Measurements from ENCODE around the gene ABCB9. TPM values are rescaled to one million over a fixed set of nuclear protein-coding genes. Genes with fewer than 3 reads are reported as not detected.

The ABCB9 gene
- total and polyA plus RNA-seq, 9 donors = 3.1 to 4.9 (median 3.4) TPM

DNA sequence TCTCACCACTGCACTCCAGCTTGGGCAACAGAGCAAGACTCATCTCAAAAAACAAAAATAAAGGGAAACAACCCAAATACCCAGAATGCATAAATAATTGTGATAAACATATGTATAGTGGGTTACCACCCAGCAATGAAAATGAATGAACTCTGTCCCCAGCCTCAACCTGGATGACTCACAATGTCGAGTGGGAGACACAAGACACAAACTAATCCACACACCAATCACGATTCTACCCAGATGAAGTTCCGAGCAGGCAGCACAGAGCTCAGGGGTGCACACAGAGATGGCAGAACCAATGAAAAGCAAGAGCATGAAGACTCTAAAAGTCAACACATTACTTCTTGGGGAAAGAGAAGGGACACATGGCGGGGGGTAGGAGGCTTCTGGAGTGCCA lies 27.1 kb downstream of the ABCB9 start:
- H3K4me1 ChIP-seq (ENCODE audit: control insufficient read depth, insufficient read depth, low read length) = peaks cover 21% of the 10 kb centered on the region
- no peak overlapping the region for H3K4me3 ChIP-seq (ENCODE audit: low read length)
- H3K9me3 ChIP-seq (replicated peaks; ENCODE audit: control insufficient read depth, low read depth, low read length) = no peaks in the 10 kb centered on the region
- no peak for DNase-seq
- H3K36me3 ChIP-seq (ENCODE audit: control insufficient read depth, insufficient read depth, low read length) = no peaks in the 10 kb centered on the region
- H3K27ac ChIP-seq (ENCODE audit: low read length) = no peak overlapping the region
- no CpG with 5 or more reads among the region's 4 CpGs for WGBS (ENCODE audit: insufficient coverage)
- no peaks in the 10 kb centered on the region for H3K27me3 ChIP-seq (ENCODE audit: control insufficient read depth, insufficient read depth, low read length)

- DNase-seq = no peak
- no peaks in the 10 kb centered on the region for H3K27me3 ChIP-seq (ENCODE audit: control insufficient read depth, insufficient read depth, low read length)
- H3K27ac ChIP-seq (ENCODE audit: low read length) = no peak overlapping the region
- no peaks in the 10 kb centered on the region for H3K36me3 ChIP-seq (ENCODE audit: control insufficient read depth, insufficient read depth, low read length)
- H3K9me3 ChIP-seq (replicated peaks; ENCODE audit: control insufficient read depth, low read depth, low read length) = no peaks in the 10 kb centered on the region
- peaks cover 9% of the 10 kb centered on the region for H3K4me1 ChIP-seq (ENCODE audit: control insufficient read depth, insufficient read depth, low read length)
- H3K4me3 ChIP-seq (ENCODE audit: low read length) = no peak overlapping the region
- no CpG with 5 or more reads among the region's 3 CpGs for WGBS (ENCODE audit: insufficient coverage)
Measured at GRCh38 chr12:122937622-122938091, 28.6 kb downstream of the ABCB9 start.

- peak overlapping the region; percentile 77 for H3K27ac ChIP-seq (ENCODE audit: low read length)
- 72% methylated on average over 8 of the region's 8 CpGs for WGBS (ENCODE audit: insufficient coverage)
- H3K9me3 ChIP-seq (replicated peaks; ENCODE audit: control insufficient read depth, low read depth, low read length) = no peaks in the 10 kb centered on the region
- H3K27me3 ChIP-seq (ENCODE audit: control insufficient read depth, insufficient read depth, low read length) = no peaks in the 10 kb centered on the region
- H3K4me1 ChIP-seq (ENCODE audit: control insufficient read depth, insufficient read depth, low read length) = peaks cover 14% of the 10 kb centered on the region
- no peaks in the 10 kb centered on the region for H3K36me3 ChIP-seq (ENCODE audit: control insufficient read depth, insufficient read depth, low read length)
- peak; percentile 66 for DNase-seq
- H3K4me3 ChIP-seq (ENCODE audit: low read length) = no peak overlapping the region
Measured at GRCh38 chr12:122935318-122935717, 30.9 kb downstream of the ABCB9 start.

DNA sequence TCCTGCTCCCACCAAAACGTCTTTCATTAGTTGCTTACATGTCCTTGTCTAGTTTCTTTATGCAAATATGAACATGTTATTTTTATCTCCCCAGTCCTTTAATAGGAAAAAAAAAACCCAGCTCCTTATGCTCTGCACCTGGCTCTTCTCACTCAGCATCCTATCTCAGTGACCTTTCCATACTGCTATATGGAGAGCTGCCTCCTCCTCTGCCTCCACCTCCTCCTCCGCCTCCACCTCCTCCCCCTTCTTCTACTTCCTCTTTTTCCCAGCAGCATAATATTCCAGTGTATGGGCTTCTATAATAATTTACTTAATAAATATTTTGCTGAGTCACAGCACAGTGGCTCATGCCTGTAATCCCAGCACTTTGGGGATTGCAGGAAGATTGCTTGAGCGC lies 31.5 kb downstream of the ABCB9 start:
- no CpG with 5 or more reads among the region's 3 CpGs for WGBS (ENCODE audit: insufficient coverage)
- H3K4me1 ChIP-seq (ENCODE audit: control insufficient read depth, insufficient read depth, low read length) = peaks cover 20% of the 10 kb centered on the region
- DNase-seq = no peak
- peak overlapping the region; percentile 58 for H3K27ac ChIP-seq (ENCODE audit: low read length)
- H3K4me3 ChIP-seq (ENCODE audit: low read length) = no peak overlapping the region
- H3K36me3 ChIP-seq (ENCODE audit: control insufficient read depth, insufficient read depth, low read length) = no peaks in the 10 kb centered on the region
- H3K9me3 ChIP-seq (replicated peaks; ENCODE audit: control insufficient read depth, low read depth, low read length) = no peaks in the 10 kb centered on the region
- no peaks in the 10 kb centered on the region for H3K27me3 ChIP-seq (ENCODE audit: control insufficient read depth, insufficient read depth, low read length)

DNA sequence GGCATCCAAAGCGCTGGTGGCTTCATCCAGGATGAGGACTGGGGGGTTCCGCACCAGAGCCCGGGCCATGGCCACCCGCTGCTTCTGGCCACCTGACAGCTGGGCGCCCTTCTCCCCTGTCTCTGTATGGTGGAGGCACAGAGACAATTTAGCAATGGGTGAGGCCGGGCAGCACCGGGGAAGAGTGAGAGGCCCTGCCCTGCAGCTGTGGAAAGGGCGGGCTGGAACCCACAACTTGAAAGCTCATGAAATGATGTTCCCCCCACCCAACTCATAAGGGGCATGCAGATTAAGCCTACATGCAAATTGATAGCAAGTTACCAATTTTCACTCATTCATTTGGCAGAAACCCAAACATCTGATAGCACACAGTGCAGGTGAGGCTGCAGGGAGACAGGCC lies 34.1 kb downstream of the ABCB9 start:
- H3K36me3 ChIP-seq (ENCODE audit: control insufficient read depth, insufficient read depth, low read length) = no peaks in the 10 kb centered on the region
- no peaks in the 10 kb centered on the region for H3K9me3 ChIP-seq (replicated peaks; ENCODE audit: control insufficient read depth, low read depth, low read length)
- peaks cover 44% of the 10 kb centered on the region for H3K4me1 ChIP-seq (ENCODE audit: control insufficient read depth, insufficient read depth, low read length)
- DNase-seq = no peak
- 88% methylated on average over 8 of the region's 8 CpGs for WGBS (ENCODE audit: insufficient coverage)
- no peak overlapping the region for H3K4me3 ChIP-seq (ENCODE audit: low read length)
- H3K27me3 ChIP-seq (ENCODE audit: control insufficient read depth, insufficient read depth, low read length) = no peaks in the 10 kb centered on the region
- no peak overlapping the region for H3K27ac ChIP-seq (ENCODE audit: low read length)

DNA sequence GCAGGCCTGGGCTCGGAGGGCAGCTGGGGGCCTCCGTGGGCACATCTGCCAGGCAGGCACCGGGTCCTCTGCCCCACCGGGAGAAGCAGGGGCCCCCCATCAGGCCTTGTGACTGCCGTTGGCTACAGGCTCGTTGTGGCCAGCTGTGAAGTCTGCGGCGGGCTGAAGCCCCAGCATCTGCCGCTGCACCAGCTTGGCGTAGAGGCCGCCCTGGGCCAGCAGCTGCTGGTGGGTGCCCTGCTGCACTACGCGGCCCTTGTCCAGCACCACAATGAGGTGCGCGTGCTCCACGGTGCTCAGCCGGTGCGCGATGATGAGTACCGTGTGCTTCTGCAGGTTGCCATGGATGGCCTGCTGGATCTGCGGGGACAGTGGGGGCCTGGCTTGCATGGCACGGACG lies 36.5 kb downstream of the ABCB9 start:
- DNase-seq = no peak
- H3K4me1 ChIP-seq (ENCODE audit: control insufficient read depth, insufficient read depth, low read length) = peaks cover 35% of the 10 kb centered on the region
- H3K4me3 ChIP-seq (ENCODE audit: low read length) = no peak overlapping the region
- peak overlapping the region; percentile 88 for H3K27ac ChIP-seq (ENCODE audit: low read length)
- no peaks in the 10 kb centered on the region for H3K27me3 ChIP-seq (ENCODE audit: control insufficient read depth, insufficient read depth, low read length)
- H3K36me3 ChIP-seq (ENCODE audit: control insufficient read depth, insufficient read depth, low read length) = no peaks in the 10 kb centered on the region
- H3K9me3 ChIP-seq (replicated peaks; ENCODE audit: control insufficient read depth, low read depth, low read length) = no peaks in the 10 kb centered on the region
- WGBS (ENCODE audit: insufficient coverage) = 89% methylated on average over 23 of the region's 23 CpGs

DNA sequence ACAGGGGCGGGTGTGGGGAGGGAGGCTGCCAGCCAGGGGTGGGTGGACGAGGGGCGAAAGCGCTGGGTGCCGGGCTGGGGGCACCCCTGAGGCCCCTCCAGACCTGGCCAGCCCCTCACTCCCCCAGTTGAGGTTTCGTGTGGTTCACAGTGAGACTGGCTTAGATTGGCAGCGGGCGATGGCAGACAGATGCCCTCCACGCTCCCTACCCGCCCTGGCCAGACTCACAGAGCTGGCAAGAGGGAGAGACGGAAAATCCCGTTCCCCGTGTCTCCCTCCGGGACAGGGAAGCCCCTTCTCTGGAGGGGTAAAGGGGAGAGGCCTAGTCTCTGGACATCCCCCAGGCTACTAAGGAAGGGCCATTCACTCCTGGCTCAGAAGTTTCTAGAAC lies 37.1 kb downstream of the ABCB9 start:
- WGBS (ENCODE audit: insufficient coverage) = 86% methylated on average over 8 of the region's 14 CpGs
- no peak for DNase-seq
- Histone ChIP-seq H3K27me3 (ENCODE audit: control insufficient read depth, insufficient read depth, low read length) (no peaks in the 10 kb centered on the region), H3K27ac (ENCODE audit: low read length) (peak overlapping the region; percentile 88), H3K4me1 (ENCODE audit: control insufficient read depth, insufficient read depth, low read length) (peaks cover 35% of the 10 kb centered on the region), H3K9me3 (replicated peaks; ENCODE audit: control insufficient read depth, low read depth, low read length) (no peaks in the 10 kb centered on the region), H3K4me3 (ENCODE audit: low read length) (no peak overlapping the region), H3K36me3 (ENCODE audit: control insufficient read depth, insufficient read depth, low read length) (no peaks in the 10 kb centered on the region)

DNA sequence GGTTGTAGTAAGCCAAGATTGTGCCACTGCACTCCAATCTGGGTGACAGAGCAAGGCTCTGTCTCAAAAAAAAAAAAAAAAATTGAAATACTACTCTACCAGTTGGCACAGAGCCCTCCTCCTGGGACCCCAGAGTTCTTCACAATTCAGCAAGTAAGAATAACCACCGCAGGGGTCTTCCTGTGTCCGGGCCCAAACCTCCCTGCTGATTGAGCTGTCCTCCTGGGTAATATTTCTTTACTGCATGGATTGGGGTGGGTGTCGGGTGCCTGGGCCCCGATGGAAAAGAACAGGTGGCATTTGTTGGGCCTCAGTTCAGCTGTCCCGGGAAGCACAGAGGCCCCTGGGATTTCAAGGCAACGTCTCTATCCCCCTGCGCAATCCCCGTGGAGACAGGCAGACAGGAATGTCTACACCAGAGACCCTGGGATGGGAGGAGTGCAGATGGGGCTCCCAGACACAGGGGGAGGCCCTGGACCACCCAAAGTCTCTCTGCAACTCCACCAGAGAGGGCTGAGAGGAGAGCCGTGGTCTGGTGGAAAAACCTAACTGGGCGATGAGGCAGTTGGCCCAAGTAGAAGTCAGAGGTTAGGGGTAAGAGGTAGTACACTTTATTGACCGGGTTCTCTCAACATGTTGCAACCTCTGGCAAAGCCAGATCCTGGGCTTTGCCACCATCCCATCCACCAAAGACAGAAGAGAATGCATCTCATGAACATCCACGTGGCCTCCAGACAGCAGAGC lies 37.7 kb downstream of the ABCB9 start:
- Histone ChIP-seq H3K27me3 (ENCODE audit: control insufficient read depth, insufficient read depth, low read length) (no peaks in the 10 kb centered on the region), H3K27ac (ENCODE audit: low read length) (peak overlapping the region; percentile 88), H3K9me3 (replicated peaks; ENCODE audit: control insufficient read depth, low read depth, low read length) (no peaks in the 10 kb centered on the region), H3K36me3 (ENCODE audit: control insufficient read depth, insufficient read depth, low read length) (no peaks in the 10 kb centered on the region), H3K4me1 (ENCODE audit: control insufficient read depth, insufficient read depth, low read length) (peaks cover 35% of the 10 kb centered on the region), H3K4me3 (ENCODE audit: low read length) (no peak overlapping the region)
- peak; percentile 58 for DNase-seq
- 20% methylated on average over 1 of the region's 12 CpGs for WGBS (ENCODE audit: insufficient coverage)

DNA sequence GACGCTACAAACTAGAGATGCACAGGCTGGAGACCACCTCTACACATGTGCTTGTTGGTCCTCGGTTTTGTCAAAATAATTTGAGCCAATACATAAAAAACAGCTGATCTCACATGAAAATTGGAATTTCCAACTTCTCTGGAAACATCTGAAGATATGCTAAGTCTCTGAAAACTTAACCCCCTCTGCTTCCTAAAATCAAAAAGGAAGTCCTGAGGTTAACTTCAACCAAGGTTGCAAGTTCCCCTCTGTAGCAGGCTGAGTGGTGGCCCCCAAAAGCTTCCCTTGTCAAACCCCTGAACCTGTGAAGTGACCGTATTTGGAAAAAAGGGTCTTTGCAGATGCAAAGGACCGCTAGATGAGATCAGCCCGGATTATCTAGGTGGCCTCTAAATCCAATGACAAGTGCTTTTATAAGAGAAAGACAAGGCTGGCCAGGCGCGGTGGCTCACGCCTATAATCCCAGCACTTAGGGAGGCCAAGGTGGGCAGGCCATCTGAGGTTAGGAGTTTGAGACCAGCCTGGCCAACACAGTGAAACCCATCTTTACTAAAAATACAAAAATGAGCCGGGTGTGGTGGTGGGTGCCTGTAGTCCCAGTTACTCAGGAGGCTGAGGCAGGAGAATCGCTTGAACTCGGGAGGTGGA lies 38.4 kb downstream of the ABCB9 start:
- Histone ChIP-seq H3K27ac (ENCODE audit: low read length) (peak overlapping the region; percentile 70), H3K9me3 (replicated peaks; ENCODE audit: control insufficient read depth, low read depth, low read length) (no peaks in the 10 kb centered on the region), H3K36me3 (ENCODE audit: control insufficient read depth, insufficient read depth, low read length) (no peaks in the 10 kb centered on the region), H3K4me3 (ENCODE audit: low read length) (no peak overlapping the region), H3K27me3 (ENCODE audit: control insufficient read depth, insufficient read depth, low read length) (no peaks in the 10 kb centered on the region), H3K4me1 (ENCODE audit: control insufficient read depth, insufficient read depth, low read length) (peaks cover 35% of the 10 kb centered on the region)
- DNase-seq = no peak
- whole genome bisulfite sequencing (ENCODE audit: insufficient coverage) = 26% methylated on average over 2 of the region's 11 CpGs

- Histone ChIP-seq H3K4me3 (ENCODE audit: low read length) (no peak overlapping the region), H3K9me3 (replicated peaks; ENCODE audit: control insufficient read depth, low read depth, low read length) (no peaks in the 10 kb centered on the region), H3K27me3 (ENCODE audit: control insufficient read depth, insufficient read depth, low read length) (no peaks in the 10 kb centered on the region), H3K4me1 (ENCODE audit: control insufficient read depth, insufficient read depth, low read length) (peaks cover 17% of the 10 kb centered on the region), H3K27ac (ENCODE audit: low read length) (no peak overlapping the region), H3K36me3 (ENCODE audit: control insufficient read depth, insufficient read depth, low read length) (no peaks in the 10 kb centered on the region)
- no peak for DNase-seq
- WGBS (ENCODE audit: insufficient coverage) = 26% methylated on average over 6 of the region's 8 CpGs
Measured at GRCh38 chr12:122921917-122922316, 44.3 kb downstream of the ABCB9 start.

Data from muscle of leg (tissue), 11 donors.